Measurements from ENCODE around the gene SOX11.

DNA sequence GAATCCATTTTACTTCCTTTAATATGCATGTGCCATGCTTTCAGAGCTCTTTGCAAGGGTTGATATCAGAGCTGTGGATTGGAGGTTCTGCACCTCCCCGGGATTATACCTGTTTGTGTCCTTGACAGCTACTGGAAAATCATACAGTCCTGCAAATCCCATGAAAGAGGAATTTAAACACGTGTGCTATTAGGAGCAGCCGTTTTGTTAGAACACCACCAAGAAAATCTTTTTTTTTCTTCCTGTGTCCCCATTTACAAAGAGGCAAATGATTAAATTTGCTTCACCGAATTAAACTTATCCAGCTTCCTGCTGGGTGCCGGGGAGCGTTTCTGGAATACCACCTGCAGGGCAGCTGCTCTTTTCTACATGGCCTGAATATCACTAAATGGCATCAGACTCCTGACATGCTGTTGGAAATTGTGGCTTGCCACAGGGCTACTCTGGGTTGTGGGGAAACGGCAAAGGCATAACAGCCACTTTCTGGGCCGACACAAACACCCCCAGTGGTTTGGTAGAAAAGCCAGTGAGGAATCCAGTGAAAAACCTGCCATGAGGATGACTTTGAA, 23.4 kb upstream of the SOX11 start:
- TF ChIP-seq, protein P1, sequence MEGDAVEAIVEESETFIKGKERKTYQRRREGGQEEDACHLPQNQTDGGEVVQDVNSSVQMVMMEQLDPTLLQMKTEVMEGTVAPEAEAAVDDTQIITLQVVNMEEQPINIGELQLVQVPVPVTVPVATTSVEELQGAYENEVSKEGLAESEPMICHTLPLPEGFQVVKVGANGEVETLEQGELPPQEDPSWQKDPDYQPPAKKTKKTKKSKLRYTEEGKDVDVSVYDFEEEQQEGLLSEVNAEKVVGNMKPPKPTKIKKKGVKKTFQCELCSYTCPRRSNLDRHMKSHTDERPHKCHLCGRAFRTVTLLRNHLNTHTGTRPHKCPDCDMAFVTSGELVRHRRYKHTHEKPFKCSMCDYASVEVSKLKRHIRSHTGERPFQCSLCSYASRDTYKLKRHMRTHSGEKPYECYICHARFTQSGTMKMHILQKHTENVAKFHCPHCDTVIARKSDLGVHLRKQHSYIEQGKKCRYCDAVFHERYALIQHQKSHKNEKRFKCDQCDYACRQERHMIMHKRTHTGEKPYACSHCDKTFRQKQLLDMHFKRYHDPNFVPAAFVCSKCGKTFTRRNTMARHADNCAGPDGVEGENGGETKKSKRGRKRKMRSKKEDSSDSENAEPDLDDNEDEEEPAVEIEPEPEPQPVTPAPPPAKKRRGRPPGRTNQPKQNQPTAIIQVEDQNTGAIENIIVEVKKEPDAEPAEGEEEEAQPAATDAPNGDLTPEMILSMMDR (conservative IDR thresholded peaks at IDR 0.05; ENCODE audit: low read depth, low read length) = no peak
- TF ChIP-seq EZH2 (IDR thresholded peaks at IDR 0.05; ENCODE audit: low read length, unreplicated experiment) = no peak
- TF ChIP-seq EZH2phosphoT487 (IDR thresholded peaks at IDR 0.05; ENCODE audit: borderline replicate concordance, low read length) = no peak
